Stimulated activated memory B cell treated with anti-CD40 and anti-IgM and Interleukin-4, amounts not matched to agents 10 μg/mL and 1 μg/mL and 100 μg/mL, for 72 hours (primary cell): ENCODE measurements around the gene DSCAM.
"Not testable (repeated sequence)": the region's sequence is repeated elsewhere in the genome, so short reads cannot be mapped to it uniquely, and the experiment has no call there.

Experiments used
- ATAC-seq: fragments of 150-1000 bp; cut with Tn5 transposase; 2 replicates; pipeline ENCODE4 v1.10.0; 2021
- H3K27ac Mint-ChIP-seq: one replicate; pipeline ENCODE4 v1.8.0; 2022; ENCODE audit warnings: mild to moderate bottlenecking, mixed read lengths
- H3K27me3 Mint-ChIP-seq: one replicate; pipeline ENCODE4 v1.8.0; 2022; ENCODE audit warnings: mixed read lengths
- H3K36me3 Mint-ChIP-seq: one replicate; pipeline ENCODE4 v1.8.0; 2022; ENCODE audit warnings: mixed read lengths
- H3K4me1 Mint-ChIP-seq: one replicate; pipeline ENCODE4 v1.8.0; 2022; ENCODE audit warnings: mixed read lengths
- H3K4me3 Mint-ChIP-seq: one replicate; pipeline ENCODE4 v1.8.0; 2022; ENCODE audit warnings: mild to moderate bottlenecking, moderate library complexity, mixed read lengths
- H3K9me3 Mint-ChIP-seq: one replicate; pipeline ENCODE4 v1.8.0; 2022; ENCODE audit warnings: mixed read lengths

DSCAM gene

DNA sequence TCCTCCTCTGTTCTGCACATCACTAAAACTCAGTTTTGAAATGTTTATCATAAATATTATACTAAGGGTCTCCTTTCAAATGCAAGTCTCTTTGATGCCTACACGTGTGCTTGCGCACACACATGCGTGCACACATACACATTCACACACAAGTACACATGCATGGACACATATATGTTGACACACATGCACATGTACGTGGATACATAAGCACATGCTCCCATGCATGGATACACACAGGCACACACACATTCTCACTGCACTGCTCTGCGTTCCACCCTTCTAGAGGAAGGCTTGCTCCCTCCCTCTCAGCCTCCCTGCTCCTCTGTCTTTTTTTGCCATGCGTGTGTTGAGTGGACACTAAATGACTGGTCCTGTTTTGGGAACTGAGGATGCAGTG, 817.1 kb downstream of the DSCAM start:
- no peaks in the 10 kb centered on the region for H3K9me3 Mint-ChIP-seq
- no peaks in the 10 kb centered on the region for H3K36me3 Mint-ChIP-seq
- no peaks in the 10 kb centered on the region for H3K4me1 Mint-ChIP-seq
- H3K4me3 Mint-ChIP-seq, result no peak overlapping the region
- no peaks in the 10 kb centered on the region for H3K27me3 Mint-ChIP-seq
- H3K27ac Mint-ChIP-seq, result no peak overlapping the region
- ATAC-seq, result no peak

DNA sequence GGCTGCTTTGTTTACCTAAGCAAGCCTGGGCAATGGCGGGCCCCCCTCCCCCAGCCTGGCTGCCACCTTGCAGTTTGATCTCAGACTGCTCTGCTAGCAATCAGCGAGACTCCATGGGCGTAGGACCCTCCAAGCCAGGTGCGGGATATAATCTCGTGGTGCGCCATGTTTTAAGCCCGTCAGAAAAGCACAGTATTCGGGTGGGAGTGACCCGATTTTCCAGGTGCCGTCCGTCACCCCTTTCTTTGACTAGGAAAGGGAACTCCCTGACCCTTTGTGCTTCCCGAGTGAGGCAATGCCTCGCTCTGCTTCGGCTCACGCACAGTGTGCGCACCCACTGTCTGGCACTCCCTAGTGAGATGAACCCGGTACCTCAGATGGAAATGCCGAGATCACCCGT, 818.6 kb downstream of the DSCAM start:
- ATAC-seq, H3K9me3 Mint-ChIP-seq, H3K27me3 Mint-ChIP-seq, H3K4me1 Mint-ChIP-seq, H3K4me3 Mint-ChIP-seq, H3K27ac Mint-ChIP-seq, H3K36me3 Mint-ChIP-seq: not testable (repeated sequence)

DNA sequence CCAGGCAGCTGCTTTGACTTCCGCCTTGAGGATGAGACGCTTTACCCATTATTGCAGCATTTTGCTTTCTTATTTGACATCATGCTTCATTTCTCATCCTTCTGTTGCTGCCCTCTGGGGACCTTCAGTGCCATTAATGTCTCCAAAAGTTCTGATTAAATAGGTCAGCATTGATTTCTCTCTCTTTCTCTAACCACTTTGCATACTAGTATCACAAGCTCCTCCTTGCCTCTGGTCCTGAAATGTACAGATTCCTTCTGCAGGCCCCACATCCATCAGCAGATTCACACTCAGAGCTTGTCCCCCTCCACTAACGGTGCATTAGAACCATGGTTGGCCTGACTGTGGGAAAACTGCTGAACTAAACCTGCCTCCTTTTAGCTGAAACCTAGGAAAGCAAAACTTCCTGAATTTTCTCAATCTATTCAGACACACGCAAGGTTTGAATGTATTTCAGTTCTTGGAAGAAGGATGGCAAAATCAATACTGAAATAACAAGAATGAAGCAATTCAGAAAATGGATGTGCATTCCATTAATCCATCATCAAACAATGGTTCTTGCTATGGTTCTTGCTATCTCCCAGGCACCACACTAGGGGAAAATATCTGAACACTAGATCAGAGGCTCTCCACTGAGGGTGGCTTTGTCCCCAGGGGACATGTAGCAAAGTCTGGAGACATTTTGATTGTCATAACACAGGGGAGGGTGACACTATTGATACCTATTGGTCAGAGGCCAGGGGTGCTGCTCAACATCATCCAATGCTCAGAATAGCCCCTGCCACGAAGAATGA, 825.2 kb downstream of the DSCAM start:
- no peaks in the 10 kb centered on the region for H3K36me3 Mint-ChIP-seq
- no peak for ATAC-seq
- no peak overlapping the region for H3K27ac Mint-ChIP-seq
- no peaks in the 10 kb centered on the region for H3K4me1 Mint-ChIP-seq
- no peaks in the 10 kb centered on the region for H3K27me3 Mint-ChIP-seq
- H3K4me3 Mint-ChIP-seq, result no peak overlapping the region
- H3K9me3 Mint-ChIP-seq, result peaks cover 15% of the 10 kb centered on the region

DNA sequence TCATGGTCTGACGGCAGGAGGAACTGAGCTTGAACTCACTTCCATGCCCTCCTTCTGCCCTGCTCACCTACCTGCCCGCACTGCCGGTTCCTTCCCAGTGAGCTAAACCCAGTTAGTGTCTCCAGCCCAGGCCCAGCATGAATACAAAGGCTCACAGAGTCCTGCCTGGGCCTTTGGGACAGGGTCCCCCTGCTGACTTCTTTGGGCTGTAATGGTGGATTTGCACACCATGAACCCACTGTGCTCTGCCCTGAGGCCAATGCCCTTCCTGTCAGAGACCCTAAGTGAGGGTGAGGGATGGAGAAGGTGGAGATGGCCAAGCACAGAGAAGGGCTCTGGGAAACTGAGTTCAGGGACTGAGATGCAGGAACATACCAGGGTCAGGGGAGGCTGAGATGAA, 826.3 kb downstream of the DSCAM start:
- H3K4me1 Mint-ChIP-seq, result no peaks in the 10 kb centered on the region
- H3K36me3 Mint-ChIP-seq, result no peaks in the 10 kb centered on the region
- H3K9me3 Mint-ChIP-seq, result peaks cover 15% of the 10 kb centered on the region
- no peak overlapping the region for H3K27ac Mint-ChIP-seq
- H3K4me3 Mint-ChIP-seq, result no peak overlapping the region
- no peaks in the 10 kb centered on the region for H3K27me3 Mint-ChIP-seq
- no peak for ATAC-seq

DNA sequence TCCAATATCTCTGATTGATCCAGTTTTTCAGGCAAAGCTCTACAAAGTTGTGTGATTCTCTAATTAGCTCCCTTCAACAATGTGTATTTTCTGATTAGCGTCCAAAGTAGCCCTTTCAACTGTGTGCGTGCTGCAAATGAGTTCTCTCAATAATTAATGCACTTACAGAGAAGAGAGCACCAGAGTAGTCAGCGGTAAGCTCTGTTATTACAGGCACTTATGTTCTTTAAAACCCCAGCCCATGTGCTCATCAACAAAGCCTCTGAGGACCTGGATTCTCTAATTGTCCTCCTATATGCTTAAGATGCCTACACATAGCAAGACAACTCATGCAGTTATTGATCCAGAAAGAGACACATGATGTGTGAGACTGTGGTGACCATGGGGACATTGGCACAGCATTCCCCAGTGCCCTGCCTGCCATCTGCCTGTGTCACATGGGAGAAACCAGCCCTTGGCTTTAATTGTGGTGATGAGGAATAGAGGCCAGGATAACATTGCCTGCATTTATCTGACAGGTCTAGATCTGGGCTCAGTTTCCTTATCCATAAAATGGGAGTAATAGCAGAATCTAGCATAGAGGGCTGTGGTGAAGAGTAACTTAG, 828.0 kb downstream of the DSCAM start:
- Mint-ChIP-seq H3K36me3 (no peaks in the 10 kb centered on the region), H3K9me3 (peaks cover 21% of the 10 kb centered on the region), H3K27me3 (no peaks in the 10 kb centered on the region), H3K4me3 (no peak overlapping the region), H3K27ac (no peak overlapping the region), H3K4me1 (no peaks in the 10 kb centered on the region)
- no peak for ATAC-seq

DNA sequence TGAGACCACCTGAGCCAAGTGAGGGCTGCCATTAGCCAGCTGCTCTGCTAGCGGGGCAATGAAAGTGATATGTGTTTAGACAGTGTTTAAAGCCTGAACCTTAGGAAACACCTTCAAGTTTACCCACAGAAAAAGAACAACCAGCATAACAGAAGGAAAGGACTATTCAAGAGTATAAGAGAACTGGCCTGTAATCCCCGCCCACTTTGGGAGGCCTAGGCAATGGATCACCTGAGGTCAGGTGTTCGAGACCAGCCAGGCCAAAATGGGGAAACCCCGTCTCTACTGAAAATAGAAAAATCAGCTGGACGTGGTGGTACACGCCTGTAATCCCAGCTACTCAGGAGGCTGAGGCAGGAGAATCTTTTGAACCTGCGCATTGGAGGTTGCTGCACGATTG, 830.3 kb downstream of the DSCAM start:
- Mint-ChIP-seq H3K27me3 (no peaks in the 10 kb centered on the region), H3K9me3 (peaks cover 20% of the 10 kb centered on the region), H3K27ac (no peak overlapping the region), H3K4me3 (no peak overlapping the region), H3K4me1 (no peaks in the 10 kb centered on the region), H3K36me3 (no peaks in the 10 kb centered on the region)
- no peak for ATAC-seq

DNA sequence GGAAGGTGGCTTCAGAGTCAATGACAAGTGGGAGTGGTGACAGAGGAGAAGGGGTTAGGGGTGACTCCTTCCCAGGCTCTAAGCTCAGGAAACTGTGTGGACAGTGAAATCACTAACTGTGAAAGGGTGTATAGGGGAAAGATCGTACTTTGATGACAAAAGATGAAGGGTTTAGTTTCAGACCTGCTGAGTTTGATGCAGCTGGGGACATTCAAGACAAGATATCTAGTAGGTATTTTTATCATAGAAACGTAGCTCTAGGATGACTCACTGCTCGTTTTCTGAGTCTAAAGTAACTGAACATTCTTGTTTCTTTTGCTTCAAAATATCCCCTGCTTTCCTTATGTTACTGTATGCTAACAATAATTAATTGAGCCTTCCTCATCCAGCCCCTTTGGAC, 830.7 kb downstream of the DSCAM start:
- H3K4me3 Mint-ChIP-seq, result no peak overlapping the region
- ATAC-seq, result no peak
- H3K27me3 Mint-ChIP-seq, result no peaks in the 10 kb centered on the region
- H3K9me3 Mint-ChIP-seq, result peaks cover 17% of the 10 kb centered on the region
- no peaks in the 10 kb centered on the region for H3K36me3 Mint-ChIP-seq
- H3K4me1 Mint-ChIP-seq, result no peaks in the 10 kb centered on the region
- no peak overlapping the region for H3K27ac Mint-ChIP-seq

DNA sequence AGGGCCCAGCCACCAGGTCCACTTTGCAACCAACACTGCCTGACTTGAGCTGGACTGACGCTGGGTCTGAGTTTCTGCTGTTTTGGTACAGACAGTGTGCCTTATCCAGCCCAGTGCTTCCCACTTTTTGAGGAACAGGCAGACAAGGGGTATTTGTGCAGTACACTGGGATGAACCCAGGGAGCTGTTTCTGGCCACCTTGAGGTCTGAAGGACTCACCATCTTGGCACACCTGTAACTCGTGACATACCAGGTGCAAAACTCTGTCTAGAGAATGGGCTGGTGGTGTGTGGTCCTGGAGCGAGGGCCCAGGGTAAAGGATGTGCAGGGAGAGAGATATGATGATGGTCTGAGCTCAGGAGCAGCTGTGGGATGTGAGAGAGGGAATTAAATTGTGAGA, 831.1 kb downstream of the DSCAM start:
- Mint-ChIP-seq H3K4me3 (no peak overlapping the region), H3K9me3 (peaks cover 14% of the 10 kb centered on the region), H3K36me3 (no peaks in the 10 kb centered on the region), H3K4me1 (no peaks in the 10 kb centered on the region), H3K27ac (no peak overlapping the region), H3K27me3 (no peaks in the 10 kb centered on the region)
- no peak for ATAC-seq

DNA sequence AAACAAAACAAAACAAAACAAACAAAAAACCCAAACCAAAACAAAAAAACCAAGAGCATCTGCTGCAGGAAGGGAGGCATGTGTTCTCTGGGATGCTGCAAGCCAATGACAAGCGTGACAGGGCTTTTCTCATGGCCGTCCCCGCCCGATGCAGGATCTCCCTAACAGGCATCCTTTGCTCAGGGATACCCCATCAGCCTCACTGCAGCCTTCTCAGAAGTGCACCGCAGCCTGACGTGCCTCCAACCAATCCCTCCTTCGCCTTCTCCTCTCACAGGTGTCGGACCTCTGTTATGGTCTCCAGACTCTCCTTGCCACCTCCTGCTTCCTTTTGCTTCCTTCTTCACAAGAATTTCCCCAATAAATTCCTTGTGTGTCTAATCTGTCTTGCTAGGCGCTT, 832.6 kb downstream of the DSCAM start:
- H3K36me3 Mint-ChIP-seq, result no peaks in the 10 kb centered on the region
- H3K4me3 Mint-ChIP-seq, result no peak overlapping the region
- peaks cover 6% of the 10 kb centered on the region for H3K9me3 Mint-ChIP-seq
- H3K4me1 Mint-ChIP-seq, result no peaks in the 10 kb centered on the region
- no peak for ATAC-seq
- H3K27ac Mint-ChIP-seq, result no peak overlapping the region
- H3K27me3 Mint-ChIP-seq, result no peaks in the 10 kb centered on the region

DNA sequence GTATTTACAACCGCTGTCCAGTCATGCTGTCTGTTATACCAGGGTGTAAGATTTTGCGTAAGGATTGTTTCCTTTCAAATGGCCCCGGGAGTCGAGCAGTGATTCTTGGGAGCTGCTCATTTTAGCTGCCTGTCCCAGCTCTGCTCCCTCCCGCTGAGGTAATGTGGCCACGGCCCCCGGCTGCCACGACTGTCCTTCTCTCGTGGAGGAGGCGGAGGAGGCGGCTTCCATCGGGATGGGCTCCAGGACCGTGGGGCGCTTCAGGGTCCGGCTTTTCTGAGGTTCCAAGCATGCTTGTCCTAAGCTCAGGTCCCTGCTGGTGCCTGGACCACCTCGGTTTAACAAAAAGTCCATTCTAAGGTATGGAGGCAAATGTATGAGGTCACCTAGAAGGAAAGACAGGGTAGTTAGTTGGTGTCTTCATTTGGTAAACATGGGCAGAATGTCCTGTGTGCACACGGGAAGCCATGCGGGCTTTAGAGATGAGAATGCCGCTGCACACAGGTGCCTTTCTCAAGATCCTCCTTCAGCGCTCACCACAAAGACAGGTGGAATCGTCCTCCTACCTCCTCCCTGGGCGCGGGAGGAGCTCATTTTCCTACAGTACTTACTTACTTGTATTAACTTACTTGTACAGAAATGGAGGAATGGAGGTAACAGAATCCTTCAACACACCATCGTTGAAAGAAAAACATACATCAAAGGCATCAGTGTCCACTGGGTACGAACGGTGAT, 833.8 kb downstream of the DSCAM start:
- Mint-ChIP-seq H3K36me3 (no peaks in the 10 kb centered on the region), H3K27me3 (no peaks in the 10 kb centered on the region), H3K27ac (no peak overlapping the region), H3K4me1 (no peaks in the 10 kb centered on the region), H3K4me3 (no peak overlapping the region), H3K9me3 (peaks cover 6% of the 10 kb centered on the region)
- no peak for ATAC-seq

DNA sequence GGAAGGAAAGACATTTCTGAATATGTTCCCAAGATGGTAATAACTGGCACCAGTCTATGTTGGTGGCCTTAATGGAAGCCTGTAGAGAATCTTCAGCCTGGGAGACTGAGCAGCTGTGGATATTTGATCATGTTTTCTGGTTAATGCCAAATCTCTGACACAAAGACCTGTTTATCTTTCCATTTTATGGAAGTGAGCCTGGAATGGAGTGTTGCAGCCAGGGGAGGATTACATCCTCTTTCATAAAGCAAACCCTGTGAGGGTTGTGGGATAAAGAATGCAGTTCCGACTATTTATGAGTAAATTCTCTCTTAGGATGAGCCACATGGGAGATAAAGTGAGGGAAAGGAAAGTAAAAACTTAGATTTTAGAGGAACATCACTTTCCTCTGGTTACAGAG, 835.6 kb downstream of the DSCAM start:
- H3K27ac Mint-ChIP-seq, result no peak overlapping the region
- H3K4me3 Mint-ChIP-seq, result no peak overlapping the region
- no peaks in the 10 kb centered on the region for H3K4me1 Mint-ChIP-seq
- ATAC-seq, result no peak
- no peaks in the 10 kb centered on the region for H3K36me3 Mint-ChIP-seq
- no peaks in the 10 kb centered on the region for H3K27me3 Mint-ChIP-seq
- H3K9me3 Mint-ChIP-seq, result peaks cover 6% of the 10 kb centered on the region

DNA sequence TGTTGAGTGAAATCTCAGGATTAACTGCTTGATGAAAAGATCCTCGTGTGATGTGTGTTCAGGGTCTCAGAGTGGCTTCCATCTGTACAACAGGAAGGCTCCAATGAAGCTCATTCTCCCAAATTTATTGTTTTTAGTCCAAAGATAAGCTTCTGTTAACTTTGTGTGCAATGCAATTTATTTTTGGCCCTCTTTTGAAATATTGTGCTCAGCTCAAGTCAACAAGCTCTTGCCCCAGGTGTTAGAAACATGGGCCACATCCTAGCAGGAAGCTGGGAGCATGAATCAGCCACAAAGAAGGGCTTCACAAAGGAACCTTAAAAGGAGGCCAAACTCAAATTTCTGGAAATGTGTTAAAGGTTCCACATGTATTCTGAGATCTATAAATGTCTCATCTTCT, 844.0 kb downstream of the DSCAM start:
- H3K27me3 Mint-ChIP-seq, result no peaks in the 10 kb centered on the region
- no peaks in the 10 kb centered on the region for H3K36me3 Mint-ChIP-seq
- ATAC-seq, result no peak
- no peak overlapping the region for H3K27ac Mint-ChIP-seq
- no peak overlapping the region for H3K4me3 Mint-ChIP-seq
- no peaks in the 10 kb centered on the region for H3K4me1 Mint-ChIP-seq
- peaks cover 6% of the 10 kb centered on the region for H3K9me3 Mint-ChIP-seq

DNA sequence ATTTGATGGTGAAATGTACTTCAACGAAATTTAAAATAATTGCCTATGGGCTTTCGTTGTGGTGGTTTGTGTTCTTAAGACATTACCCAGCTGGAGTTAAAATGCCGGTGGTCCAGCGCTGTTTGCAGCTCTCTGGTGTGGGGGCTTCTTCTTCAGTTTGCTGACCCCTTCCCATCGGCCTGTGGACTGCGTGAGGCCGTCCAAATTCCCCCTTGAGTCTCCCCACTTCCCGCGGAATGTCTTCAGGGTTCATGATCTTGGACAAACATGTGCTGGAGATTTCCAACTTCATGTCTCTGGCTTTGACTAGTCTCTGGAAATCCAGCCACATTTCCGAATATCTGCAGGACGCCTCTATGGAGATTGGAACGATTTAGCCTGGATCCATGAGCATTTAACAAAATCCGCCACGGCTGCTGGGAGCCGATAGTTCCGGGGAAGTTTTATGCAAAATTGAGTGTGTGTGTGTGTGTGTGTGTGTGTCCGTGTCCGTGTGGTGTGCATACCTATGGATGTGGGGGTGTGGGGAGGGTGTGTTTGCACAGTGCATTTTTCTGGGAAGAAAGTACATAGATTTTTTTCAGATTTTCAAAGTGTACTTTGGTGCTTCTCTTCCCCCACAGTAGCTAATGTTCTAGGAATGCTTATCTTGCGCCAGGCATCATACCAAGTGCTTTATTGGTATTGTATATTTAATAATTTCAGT, 862.5 kb downstream of the DSCAM start:
- Mint-ChIP-seq H3K4me1 (no peaks in the 10 kb centered on the region), H3K4me3 (no peak overlapping the region), H3K27me3 (no peaks in the 10 kb centered on the region), H3K9me3 (peaks cover 3% of the 10 kb centered on the region), H3K36me3 (no peaks in the 10 kb centered on the region), H3K27ac (no peak overlapping the region)
- ATAC-seq, result no peak

DNA sequence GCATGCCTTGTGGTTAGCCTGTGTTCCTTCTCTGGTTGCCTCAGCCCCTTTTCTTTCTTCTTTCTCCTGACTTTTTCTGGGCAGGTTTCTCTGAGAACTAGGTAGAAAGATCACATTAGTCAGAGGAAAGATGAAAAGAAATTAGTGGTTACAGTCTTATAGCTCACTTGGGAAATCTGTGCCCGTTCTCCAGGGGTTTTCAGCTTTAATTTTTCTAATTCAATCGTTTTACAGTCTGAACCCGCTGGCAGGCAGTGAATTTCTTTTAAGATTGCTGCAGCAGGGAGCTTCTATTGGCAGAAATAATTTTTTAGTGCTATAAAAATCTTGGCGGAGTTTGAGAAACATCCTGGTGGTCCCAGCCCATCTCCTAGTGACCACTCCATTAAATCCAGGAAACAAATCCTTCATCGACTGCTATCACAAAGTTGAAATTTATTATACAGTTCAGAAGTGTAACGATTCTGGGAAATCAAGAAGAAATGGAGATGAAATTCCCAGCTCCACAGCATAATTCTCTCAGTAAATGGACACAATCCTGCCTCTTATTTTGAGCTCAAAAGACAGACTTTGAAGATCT, 866.6 kb downstream of the DSCAM start:
- peaks cover 6% of the 10 kb centered on the region for H3K9me3 Mint-ChIP-seq
- H3K4me3 Mint-ChIP-seq, result no peak overlapping the region
- no peak for ATAC-seq
- peaks cover 8% of the 10 kb centered on the region for H3K27me3 Mint-ChIP-seq
- no peak overlapping the region for H3K27ac Mint-ChIP-seq
- no peaks in the 10 kb centered on the region for H3K4me1 Mint-ChIP-seq
- H3K36me3 Mint-ChIP-seq, result no peaks in the 10 kb centered on the region

DNA sequence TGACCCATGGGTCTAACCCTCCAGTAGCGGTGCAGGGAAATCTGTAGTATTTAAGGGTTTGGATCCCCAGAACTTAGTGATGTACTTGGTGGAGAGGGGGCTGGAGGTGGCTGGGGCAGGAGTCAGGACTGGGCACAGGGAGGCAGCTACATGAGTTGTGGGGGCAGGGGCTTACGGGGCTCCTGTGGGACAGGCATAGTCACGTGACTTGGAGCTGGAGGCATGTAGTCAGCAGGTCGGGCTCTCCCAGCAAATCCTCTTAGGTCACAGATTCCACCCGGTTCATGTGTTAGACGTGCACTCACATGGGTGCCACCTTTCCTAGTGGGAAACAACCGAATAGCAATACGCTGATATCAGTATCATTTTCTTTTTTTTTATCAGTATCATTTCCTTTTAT, 867.6 kb downstream of the DSCAM start:
- ATAC-seq, result no peak
- no peaks in the 10 kb centered on the region for H3K36me3 Mint-ChIP-seq
- no peaks in the 10 kb centered on the region for H3K4me1 Mint-ChIP-seq
- H3K27me3 Mint-ChIP-seq, result peaks cover 10% of the 10 kb centered on the region
- peaks cover 6% of the 10 kb centered on the region for H3K9me3 Mint-ChIP-seq
- no peak overlapping the region for H3K27ac Mint-ChIP-seq
- H3K4me3 Mint-ChIP-seq, result no peak overlapping the region
